IMR-90 (cell line): ENCODE measurements around the gene IGSF10. TPM values are rescaled to one million over a fixed set of nuclear protein-coding genes. Genes with fewer than 3 reads are reported as not detected.
A peak's percentile ranks its signal among the peaks of the same experiment; 100 is the strongest.
"Not testable (repeated sequence)": the region's sequence is repeated elsewhere in the genome, so short reads cannot be mapped to it uniquely, and the experiment has no call there.

ENCODE experiments used
- ATAC-seq: fragments of 200-7000 bp; cut with Tn5 transposase; 2 replicates; pipeline ENCODE4 v1.9.1; 2020; ENCODE audit warnings: low read depth, mild to moderate bottlenecking, moderate library complexity
- Bru-seq: library from RNA; stranded (reverse); fragments of 400-500 nt; gene quantifications from one replicate; lab custom pipeline; 2021; lab: Mats Ljungman, UMichigan
- BruChase-seq, 2 experiments: library from RNA; stranded (reverse); fragments of 400-500 nt; gene quantifications; one replicate each; lab custom pipeline; 2021; lab: Mats Ljungman, UMichigan
- BruUV-seq: library from RNA; stranded (reverse); fragments of 400-500 nt; replicated peaks from 2 replicates; lab custom pipeline; 2021; lab: Mats Ljungman, UMichigan
- CTCF ChIA-PET: fragments of 300-600 bp; formaldehyde crosslinking; extraction: SDS; loops from one replicate; lab custom pipeline; 2021; ENCODE audit warnings: antibody characterized with exemption; lab: Yijun Ruan, JAX
- POLR2A ChIA-PET: fragments of 300-600 bp; sonication (Branson Sonifier 250); formaldehyde crosslinking; loops from one replicate; lab custom pipeline; 2022; ENCODE audit warnings: antibody characterized with exemption; ENCODE audit not compliant: unreplicated experiment; lab: Charles Lee
- DNase-seq: peaks from one replicate; pipeline ENCODE4 v3.0.0; 2013
- H2AFZ ChIP-seq: replicated peaks from 2 replicates; pipeline ENCODE3; 2013; ENCODE audit warnings: low read length, mild to moderate bottlenecking; ENCODE audit not compliant: poor library complexity
- H2AK5ac ChIP-seq: 2 replicates; pipeline ENCODE4 v1.6.1; 2013; ENCODE audit warnings: low read depth, low read length, inconsistent platforms
- H2AK9ac ChIP-seq: replicated peaks from 2 replicates; pipeline ENCODE3; 2013; ENCODE audit warnings: mild to moderate bottlenecking, low read depth, low read length, moderate library complexity; ENCODE audit not compliant: poor library complexity
- H2BK120ac ChIP-seq: 2 replicates; pipeline ENCODE4 v1.6.1; 2013; ENCODE audit warnings: low read depth, low read length, inconsistent platforms
- H2BK15ac ChIP-seq: 3 replicates; pipeline ENCODE4 v1.6.1; 2013; ENCODE audit warnings: low read depth, low read length, inconsistent platforms
- H2BK20ac ChIP-seq: 2 replicates; pipeline ENCODE4 v1.6.1; 2013; ENCODE audit warnings: low read depth, mild to moderate bottlenecking, inconsistent platforms, low read length, moderate library complexity
- H2BK5ac ChIP-seq: 2 replicates; pipeline ENCODE4 v1.6.1; 2013; ENCODE audit warnings: mild to moderate bottlenecking, low read depth, low read length, inconsistent platforms; ENCODE audit not compliant: poor library complexity, severe bottlenecking
- H3K14ac ChIP-seq: replicated peaks from 2 replicates; pipeline ENCODE4 v1.6.1; 2013; ENCODE audit warnings: low read depth, low read length, inconsistent platforms
- H3K18ac ChIP-seq: 2 replicates; pipeline ENCODE4 v1.6.1; 2013; ENCODE audit warnings: low read depth, low read length, control low read depth
- H3K23ac ChIP-seq: 2 replicates; pipeline ENCODE4 v1.6.1; 2013; ENCODE audit warnings: low read depth, low read length, inconsistent platforms
- H3K27ac ChIP-seq: 2 replicates; pipeline ENCODE4 v1.5.1; 2013; ENCODE audit warnings: mild to moderate bottlenecking, control low read depth, low read length; ENCODE audit not compliant: insufficient read depth
- H3K27me3 ChIP-seq: 2 replicates; pipeline ENCODE4 v1.6.1; 2013; ENCODE audit warnings: low read length; ENCODE audit not compliant: control insufficient read depth, insufficient read depth
- H3K36me3 ChIP-seq: 2 replicates; pipeline ENCODE4 v1.6.1; 2013; ENCODE audit warnings: low read length, mixed read lengths; ENCODE audit not compliant: control insufficient read depth, insufficient read depth
- H3K4ac ChIP-seq: 2 replicates; pipeline ENCODE4 v1.6.1; 2013; ENCODE audit warnings: low read depth, low read length, inconsistent platforms
- H3K4me1 ChIP-seq: 2 replicates; pipeline ENCODE4 v1.6.1; 2013; ENCODE audit warnings: low read length, mixed read lengths; ENCODE audit not compliant: control insufficient read depth, insufficient read depth
- H3K4me2 ChIP-seq: 2 replicates; pipeline ENCODE4 v1.6.1; 2013; ENCODE audit warnings: low read depth, mild to moderate bottlenecking, control low read depth, low read length, moderate library complexity
- H3K4me3 ChIP-seq: 2 replicates; pipeline ENCODE4 v1.5.1; 2013; ENCODE audit warnings: low read depth, mild to moderate bottlenecking, control low read depth, low read length, moderate library complexity; ENCODE audit not compliant: insufficient read depth
- H3K56ac ChIP-seq: 2 replicates; pipeline ENCODE4 v1.6.1; 2013; ENCODE audit warnings: low read length, inconsistent platforms; ENCODE audit not compliant: insufficient read depth; ENCODE audit errors: extremely low read depth
- H3K79me1 ChIP-seq, 2 experiments: 2 replicates each; pipeline ENCODE4 v1.6.1; 2013; ENCODE audit warnings: low read length in 2 of 2, inconsistent platforms in 1 of 2, low read depth in 1 of 2
- H3K9ac ChIP-seq: 2 replicates; pipeline ENCODE4 v1.6.1; 2013; ENCODE audit warnings: low read depth, low read length, control low read depth
- H3K9me1 ChIP-seq: 2 replicates; pipeline ENCODE4 v1.6.1; 2013; ENCODE audit warnings: low read length, inconsistent platforms; ENCODE audit not compliant: insufficient read depth
- H3K9me3 ChIP-seq: 2 replicates; pipeline ENCODE4 v1.6.1; 2013; ENCODE audit warnings: low read length; ENCODE audit not compliant: control insufficient read depth, insufficient read depth
- H4K20me1 ChIP-seq: 2 replicates; pipeline ENCODE4 v1.6.1; 2013; ENCODE audit warnings: low read length, inconsistent platforms; ENCODE audit not compliant: insufficient read depth
- H4K5ac ChIP-seq: 2 replicates; pipeline ENCODE4 v1.6.1; 2013; ENCODE audit warnings: mild to moderate bottlenecking, low read depth, low read length, control low read depth
- H4K8ac ChIP-seq, 2 experiments: 2 replicates each; pipeline ENCODE4 v1.6.1; 2013; ENCODE audit warnings: low read depth in 2 of 2, low read length in 2 of 2, control low read depth in 1 of 2, inconsistent platforms in 1 of 2
- H4K91ac ChIP-seq: 2 replicates; pipeline ENCODE4 v1.6.1; 2013; ENCODE audit warnings: low read depth, low read length, inconsistent platforms; ENCODE audit not compliant: insufficient read depth
- MXI1 ChIP-seq: IDR thresholded peaks from 2 replicates; pipeline ENCODE4 v1.6.1; 2012; ENCODE audit warnings: low read depth, mild to moderate bottlenecking, low read length, moderate library complexity, borderline replicate concordance
- NFE2L2 ChIP-seq: fragments of 150-350 bp; IDR thresholded peaks from 2 replicates; pipeline ENCODE4 v1.6.1; 2016; ENCODE audit warnings: low read depth, mild to moderate bottlenecking, low read length
- RFX5 ChIP-seq: IDR thresholded peaks from 2 replicates; pipeline ENCODE4 v1.8.0; 2012; ENCODE audit warnings: low read depth, mild to moderate bottlenecking, low read length, moderate library complexity
- whole genome bisulfite sequencing, 2 experiments: methylation state at CpG; one replicate each; pipeline versions ENCODE4 v1.1.5 to v1.1.7; 2013; ENCODE audit warnings: missing lambda C conversion rate in 2 of 2; ENCODE audit not compliant: insufficient read length in 1 of 2; ENCODE audit errors: extremely low coverage in 2 of 2; 5-methylcytosine and 5-hydroxymethylcytosine counted together
- dilution Hi-C: fragments of 300-500 bp; cut with HindIII; formaldehyde crosslinking; loops from one replicate; pipeline ENCODE4 v1.14.3; 2018; ENCODE audit warnings: low sequenced_read_pairs; ENCODE audit not compliant: unreplicated experiment
- in situ Hi-C: fragments of 300-500 bp; cut with MboI; formaldehyde crosslinking; loops from 3 replicates; pipeline ENCODE4 v1.14.3; 2019; ENCODE audit warnings: low sequenced_read_pairs, inconsistent platforms, mixed read lengths
- intact Hi-C: fragments of 100-400 bp; cut with micrococcal nuclease; formaldehyde crosslinking; loops from 2 replicates; pipeline ENCODE4 v1.10.0; 2022
- long read RNA-seq: library from polyadenylated mRNA; unstranded; transcript quantifications from one replicate; pipeline ENCODE4 v2.0.0, GENCODE V29; 2021; ENCODE audit not compliant: unreplicated experiment
- polyA plus RNA-seq, 3 experiments: library from polyadenylated mRNA; depleted of rRNA; stranded (reverse); fragments of >200 nt; gene quantifications; 2 replicates each; pipeline ENCODE4 v1.2.3, GENCODE V29; 2012; ENCODE audit warnings: low replicate concordance in 1 of 3
- total RNA-seq: library from RNA; depleted of rRNA; stranded (reverse); fragments of >200 nt; gene quantifications from 2 replicates; pipeline ENCODE4 v1.2.3, GENCODE V29; 2012; rRNA removed

The IGSF10 gene
- under 0.01 TPM in 2 replicates for total RNA-seq
- polyA plus RNA-seq (2012; rRNA removed): 0.03 and 0.07 TPM in 2 replicates
- 0.01 TPM in 1 of 2 replicates, not detected in the other for polyA plus RNA-seq (2012; cell fraction: cytosol; rRNA removed)
- polyA plus RNA-seq (2012; cell fraction: nucleus; rRNA removed; ENCODE audit: low replicate concordance): 0.02 and 0.23 TPM in 2 replicates
- Bru-seq, nascent RNA: percentile 4 among the genes with signal in this experiment
- percentile 17 among the genes with signal in this experiment for BruChase-seq, experiment 1, labeled RNA remaining after a 6-hour chase
- BruChase-seq, experiment 2, labeled RNA remaining after a 2-hour chase: percentile 9 among the genes with signal in this experiment
- long read RNA-seq: 0 reads

GRCh38 chr3:151460774-151461450, at the start of gene IGSF10:
TSS of gene IGSF10 (minus strand) at chr3:151461061. CDS start at chr3:151458709, 2,352 bp downstream.
- no peaks in the 10 kb centered on the region for H3K36me3 ChIP-seq
- H3K18ac ChIP-seq: no peak within 1 kb of the TSS
- no peak within 1 kb of the TSS for H4K5ac ChIP-seq
- no peak within 1 kb of the TSS for H2AK5ac ChIP-seq
- no peaks in the 10 kb centered on the region for H3K4me1 ChIP-seq
- H3K79me1 ChIP-seq: no peaks in the 10 kb centered on the region
- peak within 1 kb of the TSS; percentile 34; the same call in 1 of the 2 replicates for H3K4me3 ChIP-seq
- peak within 1 kb of the TSS; percentile 81 for H2AFZ ChIP-seq
- in situ Hi-C loops (no loop called here), dilution Hi-C loops (no loop called here), intact Hi-C loops (loop anchor here (10.0 kb wide), 1 partner anchor 166 kb away; no protein-coding TSS in a partner anchor)
- peak within 1 kb of the TSS; percentile 72 for H3K4me2 ChIP-seq
- no TSS peak for BruUV-seq
- TF ChIP-seq RFX5 (no peak), MXI1 (no peak), NFE2L2 (no peak)
- no peaks in the 10 kb centered on the region for H4K20me1 ChIP-seq
- peak within 1 kb of the TSS; percentile 13 for H2AK9ac ChIP-seq
- peaks cover 27% of the 10 kb centered on the region for H3K27me3 ChIP-seq
- H4K8ac ChIP-seq: no peak within 1 kb of the TSS
- no peak within 1 kb of the TSS for H3K56ac ChIP-seq
- 0% methylated on average over 1 of the region's 40 CpGs; no CpG with 5 or more reads in 1 of the 2 experiments for WGBS, 2 experiments
- no peaks in the 10 kb centered on the region; the same call in 1 of the 2 replicates for H3K9me1 ChIP-seq
- ATAC-seq: peak; percentile 54
- no peak within 1 kb of the TSS for H2BK120ac ChIP-seq
- H3K9ac ChIP-seq: no peak within 1 kb of the TSS
- no peaks in the 10 kb centered on the region for H3K9me3 ChIP-seq
- no peak within 1 kb of the TSS; the same call in 1 of the 2 replicates for H3K23ac ChIP-seq
- H3K4ac ChIP-seq: no peak within 1 kb of the TSS
- ChIA-PET POLR2A (no interaction called here), CTCF (no interaction called here)
- H4K91ac ChIP-seq: no peak within 1 kb of the TSS
- no peak within 1 kb of the TSS for H2BK15ac ChIP-seq
- no peak within 1 kb of the TSS for H2BK5ac ChIP-seq
- H2BK20ac ChIP-seq: no peak within 1 kb of the TSS
- no peak within 1 kb of the TSS for H3K27ac ChIP-seq
- DNase-seq: no peak
- H3K14ac ChIP-seq: no peak within 1 kb of the TSS

DNA sequence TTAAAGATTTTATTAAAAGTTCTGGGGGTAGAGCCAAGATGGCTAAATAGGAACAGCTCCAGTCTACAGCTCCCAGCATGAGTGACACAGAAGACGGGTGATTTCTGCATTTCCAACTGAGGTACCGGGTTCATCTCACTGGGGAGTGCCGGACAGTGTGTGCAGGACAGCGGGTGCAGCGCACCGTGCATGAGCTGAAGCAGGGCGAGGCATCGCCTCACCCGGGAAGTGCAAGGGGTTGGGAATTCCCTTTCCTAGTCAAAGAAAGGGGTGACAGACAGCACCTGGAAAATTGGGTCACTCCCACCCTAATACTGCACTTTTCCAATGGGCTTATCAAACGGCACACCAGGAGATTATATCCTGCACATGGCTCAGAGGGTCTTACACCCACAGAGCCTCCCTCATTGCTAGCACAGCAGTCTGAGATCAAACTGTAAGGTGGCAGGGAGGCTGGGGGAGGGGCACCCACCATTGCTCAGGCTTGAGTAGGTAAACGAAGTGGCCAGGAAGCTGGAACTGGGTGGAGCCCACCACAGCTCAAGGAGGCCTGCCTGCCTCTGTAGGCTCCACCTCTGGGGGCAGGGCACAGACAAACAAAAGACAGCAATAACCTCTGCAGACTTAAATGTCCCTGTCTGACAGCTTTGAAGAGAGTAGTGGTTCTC, 48.7 kb upstream of the IGSF10 start:
- H4K20me1 ChIP-seq, H3K14ac ChIP-seq, H4K91ac ChIP-seq, H2AFZ ChIP-seq, intact Hi-C loops, dilution Hi-C loops, H3K56ac ChIP-seq, H3K27me3 ChIP-seq, BruUV-seq, H4K5ac ChIP-seq, H3K23ac ChIP-seq, CTCF ChIA-PET, H2BK15ac ChIP-seq, in situ Hi-C loops, ATAC-seq, H3K9me3 ChIP-seq, H2BK120ac ChIP-seq, POLR2A ChIA-PET, H3K4ac ChIP-seq, H2AK9ac ChIP-seq, H3K4me3 ChIP-seq, H3K9ac ChIP-seq, H2BK20ac ChIP-seq, H4K8ac ChIP-seq, DNase-seq, H3K27ac ChIP-seq, H2BK5ac ChIP-seq, H3K4me1 ChIP-seq, H3K9me1 ChIP-seq, H3K36me3 ChIP-seq, H3K4me2 ChIP-seq, H2AK5ac ChIP-seq, H3K18ac ChIP-seq, H3K79me1 ChIP-seq: not testable (repeated sequence)
- WGBS, 2 experiments: 94% methylated on average over 3 of the region's 11 CpGs; no CpG with 5 or more reads in 1 of the 2 experiments
